Measurements from ENCODE around the gene DBNDD1.

DNA sequence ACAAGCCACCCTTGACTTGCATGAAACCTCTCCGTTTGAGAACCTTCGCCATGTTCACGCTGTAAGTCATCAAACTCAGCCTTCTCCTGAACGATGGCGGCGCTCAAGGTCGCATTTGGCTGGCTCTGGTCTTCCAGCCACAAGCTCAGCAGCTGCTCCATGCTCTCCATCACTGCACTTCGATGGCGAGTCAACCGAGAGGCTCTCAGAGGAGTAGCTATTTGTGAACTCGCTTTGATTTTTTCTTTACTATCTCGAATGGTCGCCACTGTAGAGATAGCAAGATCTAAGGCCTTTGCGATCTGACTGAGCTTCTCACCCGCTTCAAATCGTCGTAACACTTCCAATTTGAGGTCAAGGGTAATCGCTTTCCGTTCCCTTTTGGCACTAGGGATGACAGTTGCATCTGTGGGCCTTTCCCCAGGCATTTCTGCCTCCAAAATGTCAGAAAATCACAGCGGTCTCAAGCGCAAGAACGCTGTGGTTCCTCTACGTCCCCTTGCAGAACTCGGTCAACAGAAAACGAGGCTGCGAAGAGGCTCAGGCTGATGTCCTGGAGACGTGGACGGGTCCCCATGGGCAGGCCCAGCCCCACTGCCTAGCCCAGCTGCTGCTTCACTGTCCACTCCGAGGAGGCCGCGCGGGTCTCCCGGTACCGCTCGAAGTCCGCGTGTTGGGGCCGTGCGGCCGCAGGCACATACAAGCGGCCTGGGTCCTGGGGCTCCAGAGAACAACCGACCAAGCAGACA lies 47.6 kb downstream of the DBNDD1 start:
- TF ChIP-seq, protein P1, sequence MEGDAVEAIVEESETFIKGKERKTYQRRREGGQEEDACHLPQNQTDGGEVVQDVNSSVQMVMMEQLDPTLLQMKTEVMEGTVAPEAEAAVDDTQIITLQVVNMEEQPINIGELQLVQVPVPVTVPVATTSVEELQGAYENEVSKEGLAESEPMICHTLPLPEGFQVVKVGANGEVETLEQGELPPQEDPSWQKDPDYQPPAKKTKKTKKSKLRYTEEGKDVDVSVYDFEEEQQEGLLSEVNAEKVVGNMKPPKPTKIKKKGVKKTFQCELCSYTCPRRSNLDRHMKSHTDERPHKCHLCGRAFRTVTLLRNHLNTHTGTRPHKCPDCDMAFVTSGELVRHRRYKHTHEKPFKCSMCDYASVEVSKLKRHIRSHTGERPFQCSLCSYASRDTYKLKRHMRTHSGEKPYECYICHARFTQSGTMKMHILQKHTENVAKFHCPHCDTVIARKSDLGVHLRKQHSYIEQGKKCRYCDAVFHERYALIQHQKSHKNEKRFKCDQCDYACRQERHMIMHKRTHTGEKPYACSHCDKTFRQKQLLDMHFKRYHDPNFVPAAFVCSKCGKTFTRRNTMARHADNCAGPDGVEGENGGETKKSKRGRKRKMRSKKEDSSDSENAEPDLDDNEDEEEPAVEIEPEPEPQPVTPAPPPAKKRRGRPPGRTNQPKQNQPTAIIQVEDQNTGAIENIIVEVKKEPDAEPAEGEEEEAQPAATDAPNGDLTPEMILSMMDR (IDR thresholded peaks at IDR 0.05), result no peak
- TF ChIP-seq FOXM1 (IDR thresholded peaks at IDR 0.05; ENCODE audit: low read depth) (no peak), RCOR1 (IDR thresholded peaks at IDR 0.05; ENCODE audit: low read length) (no peak), EP300 (IDR thresholded peaks at IDR 0.05; ENCODE audit: borderline replicate concordance in 1 of 2, low read depth in 1 of 2, low read length in 1 of 2) (no peak), TAF1 (IDR thresholded peaks at IDR 0.05; ENCODE audit: borderline replicate concordance, low read depth, low read length) (no peak), POLR2AphosphoS5 (IDR thresholded peaks at IDR 0.05; ENCODE audit: low read depth, low read length) (no peak), RFX5 (IDR thresholded peaks at IDR 0.05; ENCODE audit: low read length) (no peak), TCF12 (IDR thresholded peaks at IDR 0.05) (no peak), MXI1 (IDR thresholded peaks at IDR 0.05; ENCODE audit: low read depth, low read length) (no peak), FOSL2 (IDR thresholded peaks at IDR 0.05; ENCODE audit: borderline replicate concordance, low read depth) (no peak)
- TF ChIP-seq, protein P2, sequence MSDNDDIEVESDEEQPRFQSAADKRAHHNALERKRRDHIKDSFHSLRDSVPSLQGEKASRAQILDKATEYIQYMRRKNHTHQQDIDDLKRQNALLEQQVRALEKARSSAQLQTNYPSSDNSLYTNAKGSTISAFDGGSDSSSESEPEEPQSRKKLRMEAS (IDR thresholded peaks at IDR 0.05; ENCODE audit: low read depth), result no peak
- TF ChIP-seq, protein P3, sequence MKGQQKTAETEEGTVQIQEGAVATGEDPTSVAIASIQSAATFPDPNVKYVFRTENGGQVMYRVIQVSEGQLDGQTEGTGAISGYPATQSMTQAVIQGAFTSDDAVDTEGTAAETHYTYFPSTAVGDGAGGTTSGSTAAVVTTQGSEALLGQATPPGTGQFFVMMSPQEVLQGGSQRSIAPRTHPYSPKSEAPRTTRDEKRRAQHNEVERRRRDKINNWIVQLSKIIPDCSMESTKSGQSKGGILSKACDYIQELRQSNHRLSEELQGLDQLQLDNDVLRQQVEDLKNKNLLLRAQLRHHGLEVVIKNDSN (IDR thresholded peaks at IDR 0.05; ENCODE audit: borderline replicate concordance, low read depth), result no peak
- TF ChIP-seq, protein P4, sequence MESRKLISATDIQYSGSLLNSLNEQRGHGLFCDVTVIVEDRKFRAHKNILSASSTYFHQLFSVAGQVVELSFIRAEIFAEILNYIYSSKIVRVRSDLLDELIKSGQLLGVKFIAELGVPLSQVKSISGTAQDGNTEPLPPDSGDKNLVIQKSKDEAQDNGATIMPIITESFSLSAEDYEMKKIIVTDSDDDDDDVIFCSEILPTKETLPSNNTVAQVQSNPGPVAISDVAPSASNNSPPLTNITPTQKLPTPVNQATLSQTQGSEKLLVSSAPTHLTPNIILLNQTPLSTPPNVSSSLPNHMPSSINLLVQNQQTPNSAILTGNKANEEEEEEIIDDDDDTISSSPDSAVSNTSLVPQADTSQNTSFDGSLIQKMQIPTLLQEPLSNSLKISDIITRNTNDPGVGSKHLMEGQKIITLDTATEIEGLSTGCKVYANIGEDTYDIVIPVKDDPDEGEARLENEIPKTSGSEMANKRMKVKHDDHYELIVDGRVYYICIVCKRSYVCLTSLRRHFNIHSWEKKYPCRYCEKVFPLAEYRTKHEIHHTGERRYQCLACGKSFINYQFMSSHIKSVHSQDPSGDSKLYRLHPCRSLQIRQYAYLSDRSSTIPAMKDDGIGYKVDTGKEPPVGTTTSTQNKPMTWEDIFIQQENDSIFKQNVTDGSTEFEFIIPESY (IDR thresholded peaks at IDR 0.05; ENCODE audit: borderline replicate concordance, low read depth), result no peak

Measured in SK-N-SH (cell line).